ENCODE measurements around the gene RGCC.

Gene RGCC

GRCh38 chr13:41454170-41454569, 3.2 kb upstream of the RGCC start:
- no peak overlapping the region for H3K9ac ChIP-seq (ENCODE audit: low read length)
- H3K27ac ChIP-seq (ENCODE audit: low read depth, low read length), result no peak overlapping the region
- H3K4me3 ChIP-seq (ENCODE audit: low read depth in 1 of 2, low read length in 2 of 2), result no peak overlapping the region
- H3K9me3 ChIP-seq (ENCODE audit: low read length), result no peaks in the 10 kb centered on the region
- H3K27me3 ChIP-seq (ENCODE audit: control insufficient read depth in 1 of 2, insufficient read depth in 2 of 2, low read length in 2 of 2), result peaks cover 11 to 27% of the 10 kb centered on the region in 2 donors
- no peaks in the 10 kb centered on the region for H3K36me3 ChIP-seq (ENCODE audit: insufficient read depth, low read length)
- H3K4me1 ChIP-seq (ENCODE audit: insufficient read depth, low read length), result peaks cover 7% of the 10 kb centered on the region

- Histone ChIP-seq H3K27ac (ENCODE audit: low read depth, low read length) (no peak overlapping the region), H3K9me3 (ENCODE audit: low read length) (no peaks in the 10 kb centered on the region), H3K9ac (ENCODE audit: low read length) (no peak overlapping the region), H3K4me1 (ENCODE audit: insufficient read depth, low read length) (peaks cover 7% of the 10 kb centered on the region), H3K4me3 (ENCODE audit: low read depth in 1 of 2, low read length in 2 of 2) (no peak overlapping the region), H3K36me3 (ENCODE audit: insufficient read depth, low read length) (no peaks in the 10 kb centered on the region), H3K27me3 (ENCODE audit: control insufficient read depth in 1 of 2, insufficient read depth in 2 of 2, low read length in 2 of 2) (peaks cover 23 to 27% of the 10 kb centered on the region in 2 donors)
Observed at GRCh38 chr13:41455725-41456419, 1.5 kb upstream of the RGCC start.

DNA sequence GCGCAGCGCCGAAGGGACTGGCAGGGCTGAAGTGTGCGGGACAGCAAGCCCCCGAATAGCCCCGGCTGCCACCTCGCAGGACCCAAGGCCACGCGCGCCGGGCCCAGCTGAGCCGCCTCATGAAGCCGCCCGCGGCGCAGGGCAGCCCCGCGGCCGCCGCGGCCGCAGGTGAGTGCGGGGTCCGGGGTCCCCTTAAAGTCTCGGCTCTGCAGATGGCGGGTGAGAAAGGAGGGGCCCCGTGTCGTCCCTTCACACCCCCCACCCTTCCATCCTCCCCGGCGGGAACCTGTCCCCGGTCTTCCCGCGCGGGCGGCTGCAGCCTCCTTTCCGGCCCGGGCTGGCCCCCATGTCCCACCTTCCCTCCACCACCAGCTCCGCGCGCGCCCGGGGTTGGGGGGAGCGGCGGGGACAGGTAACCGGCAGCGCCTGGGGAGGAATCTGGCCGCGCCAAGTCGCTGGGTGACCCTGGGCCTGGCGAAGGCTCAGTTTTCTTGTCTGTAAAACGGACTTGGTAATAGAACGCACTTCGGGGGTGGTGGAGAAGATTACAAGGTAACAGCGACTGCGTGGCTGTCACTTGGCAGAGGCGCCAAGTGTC, 338 bp downstream of the RGCC start:
- Histone ChIP-seq H3K36me3 (ENCODE audit: insufficient read depth, low read length) (no peaks in the 10 kb centered on the region), H3K9me3 (ENCODE audit: low read length) (no peaks in the 10 kb centered on the region), H3K4me1 (ENCODE audit: insufficient read depth, low read length) (peaks cover 7% of the 10 kb centered on the region), H3K27ac (ENCODE audit: low read depth, low read length) (no peak overlapping the region), H3K4me3 (ENCODE audit: low read depth in 1 of 2, low read length in 2 of 2) (peak overlapping the region; percentile 64 to 88), H3K27me3 (ENCODE audit: control insufficient read depth in 1 of 2, insufficient read depth in 2 of 2, low read length in 2 of 2) (peaks cover 27 to 28% of the 10 kb centered on the region in 2 donors), H3K9ac (ENCODE audit: low read length) (peak overlapping the region; percentile 27)

GRCh38 chr13:41458187-41458760, 924 bp downstream of the RGCC start:
- Histone ChIP-seq H3K4me3 (ENCODE audit: low read depth in 1 of 2, low read length in 2 of 2) (peak overlapping the region; percentile 64 to 88), H3K9me3 (ENCODE audit: low read length) (no peaks in the 10 kb centered on the region), H3K27ac (ENCODE audit: low read depth, low read length) (no peak overlapping the region), H3K27me3 (ENCODE audit: control insufficient read depth in 1 of 2, insufficient read depth in 2 of 2, low read length in 2 of 2) (peaks cover 27 to 28% of the 10 kb centered on the region in 2 donors), H3K4me1 (ENCODE audit: insufficient read depth, low read length) (peaks cover 7% of the 10 kb centered on the region), H3K9ac (ENCODE audit: low read length) (peak overlapping the region; percentile 27), H3K36me3 (ENCODE audit: insufficient read depth, low read length) (no peaks in the 10 kb centered on the region)

DNA sequence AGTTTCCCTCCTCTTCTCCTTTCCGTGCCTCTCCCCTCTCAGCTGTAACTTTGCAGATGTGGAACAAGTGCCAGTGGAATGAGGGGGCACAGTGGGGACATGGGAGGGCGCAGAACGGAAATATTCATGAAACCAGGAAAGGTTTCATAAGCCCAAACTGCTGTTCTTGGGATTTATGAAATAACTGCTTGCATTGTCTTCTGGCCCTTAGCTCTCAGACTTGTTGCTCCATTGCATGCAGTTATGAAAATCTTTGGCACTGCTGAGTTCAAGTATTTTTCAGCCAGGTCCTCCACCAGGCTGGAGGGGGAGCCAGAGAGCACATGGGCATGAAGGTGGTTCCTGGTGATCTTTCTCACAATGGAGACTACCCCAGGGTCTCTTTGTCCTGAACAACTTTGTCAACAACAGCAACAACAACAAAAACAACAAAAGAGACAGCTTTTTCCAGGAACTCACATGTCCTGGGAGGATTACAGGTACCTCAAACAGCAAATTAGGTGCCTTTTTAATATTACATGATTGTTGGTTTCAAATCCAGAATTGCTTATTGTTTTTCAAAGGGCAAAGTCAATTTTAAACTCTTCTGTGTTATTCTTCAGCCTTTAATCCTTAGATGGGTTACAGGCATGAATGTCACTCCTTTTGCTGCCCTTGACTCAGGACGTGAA, 1.5 kb downstream of the RGCC start:
- Histone ChIP-seq H3K27ac (ENCODE audit: low read depth, low read length) (no peak overlapping the region), H3K36me3 (ENCODE audit: insufficient read depth, low read length) (no peaks in the 10 kb centered on the region), H3K9me3 (ENCODE audit: low read length) (no peaks in the 10 kb centered on the region), H3K27me3 (ENCODE audit: control insufficient read depth in 1 of 2, insufficient read depth in 2 of 2, low read length in 2 of 2) (peaks cover 27 to 28% of the 10 kb centered on the region in 2 donors), H3K9ac (ENCODE audit: low read length) (no peak overlapping the region), H3K4me1 (ENCODE audit: insufficient read depth, low read length) (peaks cover 7% of the 10 kb centered on the region), H3K4me3 (ENCODE audit: low read depth in 1 of 2, low read length in 2 of 2) (peak overlapping the region; percentile 64 to 88)

DNA sequence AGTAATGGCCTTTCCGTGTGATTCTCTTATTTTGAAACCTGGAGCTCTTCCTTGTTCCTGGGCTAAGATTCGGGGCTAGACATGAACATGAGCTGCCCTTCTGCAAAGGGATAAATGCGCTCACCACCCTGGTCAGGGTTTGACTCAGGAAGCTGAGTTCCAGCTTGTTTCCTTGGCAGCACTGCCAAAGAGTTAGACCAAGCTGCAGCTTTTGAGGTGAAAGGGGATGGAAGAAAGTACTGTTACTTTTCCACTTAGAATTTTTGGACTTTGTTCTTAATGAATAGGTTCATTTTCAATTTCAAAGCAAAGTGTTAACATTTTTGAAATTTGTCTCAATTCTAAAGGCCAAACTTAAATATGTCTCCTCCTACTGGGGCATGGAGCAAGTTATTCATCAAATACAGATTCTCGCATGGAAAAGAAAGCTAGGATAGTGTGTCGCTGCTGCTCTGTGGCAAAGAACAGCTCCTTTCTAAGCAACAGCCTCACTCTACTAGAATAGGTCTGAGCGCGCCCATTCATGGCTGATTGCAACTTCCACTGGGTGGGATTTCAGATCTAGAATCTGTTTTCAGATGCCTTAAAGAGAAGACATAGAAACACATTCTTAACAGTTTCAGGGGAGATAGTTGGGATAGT, 2.2 kb downstream of the RGCC start:
- Histone ChIP-seq H3K4me3 (ENCODE audit: low read depth in 1 of 2, low read length in 2 of 2) (no peak overlapping the region), H3K9ac (ENCODE audit: low read length) (no peak overlapping the region), H3K27ac (ENCODE audit: low read depth, low read length) (no peak overlapping the region), H3K27me3 (ENCODE audit: control insufficient read depth in 1 of 2, insufficient read depth in 2 of 2, low read length in 2 of 2) (peaks cover 27 to 28% of the 10 kb centered on the region in 2 donors), H3K4me1 (ENCODE audit: insufficient read depth, low read length) (peaks cover 7% of the 10 kb centered on the region), H3K36me3 (ENCODE audit: insufficient read depth, low read length) (no peaks in the 10 kb centered on the region), H3K9me3 (ENCODE audit: low read length) (no peaks in the 10 kb centered on the region)

- peaks cover 7% of the 10 kb centered on the region for H3K4me1 ChIP-seq (ENCODE audit: insufficient read depth, low read length)
- no peak overlapping the region for H3K27ac ChIP-seq (ENCODE audit: low read depth, low read length)
- H3K9ac ChIP-seq (ENCODE audit: low read length), result no peak overlapping the region
- H3K4me3 ChIP-seq (ENCODE audit: low read depth in 1 of 2, low read length in 2 of 2), result no peak overlapping the region
- H3K27me3 ChIP-seq (ENCODE audit: control insufficient read depth in 1 of 2, insufficient read depth in 2 of 2, low read length in 2 of 2), result peaks cover 27 to 28% of the 10 kb centered on the region in 2 donors
- H3K9me3 ChIP-seq (ENCODE audit: low read length), result no peaks in the 10 kb centered on the region
- H3K36me3 ChIP-seq (ENCODE audit: insufficient read depth, low read length), result no peaks in the 10 kb centered on the region
Observed at GRCh38 chr13:41460074-41460465, 2.7 kb downstream of the RGCC start.

GRCh38 chr13:41460930-41461329, 3.6 kb downstream of the RGCC start:
- Histone ChIP-seq H3K9ac (ENCODE audit: low read length) (no peak overlapping the region), H3K36me3 (ENCODE audit: insufficient read depth, low read length) (no peaks in the 10 kb centered on the region), H3K4me1 (ENCODE audit: insufficient read depth, low read length) (peaks cover 7% of the 10 kb centered on the region), H3K27ac (ENCODE audit: low read depth, low read length) (no peak overlapping the region), H3K9me3 (ENCODE audit: low read length) (no peaks in the 10 kb centered on the region), H3K27me3 (ENCODE audit: control insufficient read depth in 1 of 2, insufficient read depth in 2 of 2, low read length in 2 of 2) (peaks cover 27 to 28% of the 10 kb centered on the region in 2 donors), H3K4me3 (ENCODE audit: low read depth in 1 of 2, low read length in 2 of 2) (no peak overlapping the region)

DNA sequence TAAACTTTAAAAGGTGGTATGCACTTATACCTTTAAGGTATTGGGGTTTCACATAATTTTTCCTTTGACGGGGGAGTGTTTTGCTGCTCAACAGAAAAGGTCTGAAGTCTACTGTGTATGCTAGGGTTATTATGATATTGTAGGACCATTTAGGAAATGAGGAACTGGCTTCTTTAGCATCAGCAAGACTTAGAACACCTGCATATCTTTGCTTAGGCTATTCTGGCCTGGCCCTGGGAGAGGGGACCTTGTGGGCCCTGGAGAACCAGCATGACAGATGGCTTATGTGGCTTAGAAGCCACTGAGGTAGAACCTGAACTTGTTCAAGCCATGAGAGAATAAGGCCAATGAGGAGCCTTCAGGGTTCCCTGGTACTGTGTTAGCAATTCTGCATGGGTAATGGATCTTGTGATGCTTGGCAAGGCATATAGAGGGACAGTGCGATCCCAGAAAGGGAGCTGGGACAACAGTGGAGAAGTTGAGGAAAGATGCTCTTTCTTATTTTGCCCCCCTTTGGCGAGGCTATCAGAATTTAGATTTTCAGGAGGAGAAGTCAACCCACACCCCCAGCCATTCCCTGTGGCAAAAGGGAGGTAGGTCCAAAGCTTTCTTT, 4.3 kb downstream of the RGCC start:
- Histone ChIP-seq H3K4me1 (ENCODE audit: insufficient read depth, low read length) (peaks cover 9% of the 10 kb centered on the region), H3K27ac (ENCODE audit: low read depth, low read length) (no peak overlapping the region), H3K36me3 (ENCODE audit: insufficient read depth, low read length) (no peaks in the 10 kb centered on the region), H3K9ac (ENCODE audit: low read length) (no peak overlapping the region), H3K9me3 (ENCODE audit: low read length) (no peaks in the 10 kb centered on the region), H3K27me3 (ENCODE audit: control insufficient read depth in 1 of 2, insufficient read depth in 2 of 2, low read length in 2 of 2) (peaks cover 25 to 28% of the 10 kb centered on the region in 2 donors), H3K4me3 (ENCODE audit: low read depth in 1 of 2, low read length in 2 of 2) (no peak overlapping the region)

- Histone ChIP-seq H3K9ac (ENCODE audit: low read length) (no peak overlapping the region), H3K9me3 (ENCODE audit: low read length) (no peaks in the 10 kb centered on the region), H3K4me3 (ENCODE audit: low read depth in 1 of 2, low read length in 2 of 2) (no peak overlapping the region), H3K27ac (ENCODE audit: low read depth, low read length) (no peak overlapping the region), H3K36me3 (ENCODE audit: insufficient read depth, low read length) (no peaks in the 10 kb centered on the region), H3K27me3 (ENCODE audit: control insufficient read depth in 1 of 2, insufficient read depth in 2 of 2, low read length in 2 of 2) (peaks cover 17 to 28% of the 10 kb centered on the region in 2 donors), H3K4me1 (ENCODE audit: insufficient read depth, low read length) (peaks cover 12% of the 10 kb centered on the region)
Observed at GRCh38 chr13:41462427-41462826, 5.1 kb downstream of the RGCC start.
